Endothelial cell of umbilical vein (primary cell): Measurements from ENCODE around the gene STAB1. TPM values are rescaled to one million over a fixed set of nuclear protein-coding genes. Genes with fewer than 3 reads are reported as not detected.

ENCODE experiments used
- BruUV-seq: library from RNA; stranded (reverse); fragments of 400-500 nt; replicated peaks from 2 replicates; lab custom pipeline; 2021; lab: Mats Ljungman, UMichigan
- CTCF ChIA-PET: fragments of 300-600, 350-600 bp; sonication (Branson Sonifier 250); formaldehyde crosslinking; loops from one replicate; lab custom pipeline; 2021; ENCODE audit warnings: antibody characterized with exemption, inconsistent platforms; lab: Charles Lee
- POLR2A ChIA-PET: fragments of 300-600, 350-600 bp; sonication (Branson Sonifier 250); formaldehyde crosslinking; loops from one replicate; lab custom pipeline; 2021; ENCODE audit warnings: antibody characterized with exemption, inconsistent platforms; lab: Charles Lee
- DNase-seq: peaks from one replicate; pipeline ENCODE4 v3.0.0-alpha.2; 2011; ENCODE audit warnings: low read depth, low spot score
- FAIRE-seq: peaks from 2 replicates; lab custom pipeline; 2011; peaks lifted over from hg19 to GRCh38; lab: Jason Lieb, UNC
- H2AFZ ChIP-seq: 2 replicates; pipeline ENCODE4 v1.6.0; 2012; ENCODE audit warnings: low read depth, low read length, control low read depth, inconsistent platforms
- H3K27ac ChIP-seq: 2 replicates; pipeline ENCODE4 v1.5.1; 2011; ENCODE audit warnings: low read depth, mild to moderate bottlenecking, control low read depth, low read length, moderate library complexity; ENCODE audit not compliant: insufficient read depth
- H3K27me3 ChIP-seq, 2 experiments: 2 replicates each; pipeline versions ENCODE4 v1.6.0 to v1.6.1; 2011; ENCODE audit warnings: low read length in 2 of 2, mixed read lengths in 1 of 2; ENCODE audit not compliant: control insufficient read depth in 2 of 2, insufficient read depth in 2 of 2
- H3K36me3 ChIP-seq, 2 experiments: 2 replicates in 1 of 2; 3 replicates in 1 of 2; pipeline ENCODE4 v1.5.1; 2011; ENCODE audit warnings: low read length in 2 of 2, mild to moderate bottlenecking in 1 of 2, moderate library complexity in 1 of 2; ENCODE audit not compliant: control insufficient read depth in 2 of 2, insufficient read depth in 2 of 2; ENCODE audit errors: extremely low read depth in 1 of 2
- H3K4me1 ChIP-seq: 3 replicates; pipeline ENCODE4 v1.5.1; 2011; ENCODE audit warnings: mild to moderate bottlenecking, low read length; ENCODE audit not compliant: control insufficient read depth, insufficient read depth; ENCODE audit errors: extremely low read depth
- H3K4me2 ChIP-seq: 2 replicates; pipeline ENCODE4 v1.6.1; 2011; ENCODE audit warnings: low read length, control low read depth, mixed read lengths; ENCODE audit not compliant: insufficient read depth
- H3K4me3 ChIP-seq, 3 experiments: fragments of 200-600 bp in 1 of 3; sonication (generic), shearing (Covaris generic) in 1 of 3; replicated peaks in 1 of 3; 2 replicates each; pipeline ENCODE4 v1.5.1; 2011 to 2016; ENCODE audit warnings: control low read depth in 3 of 3, low read length in 3 of 3, mild to moderate bottlenecking in 2 of 3, inconsistent platforms in 1 of 3, low read depth in 1 of 3, moderate library complexity in 1 of 3; ENCODE audit not compliant: insufficient read depth in 1 of 3
- H3K79me2 ChIP-seq: 2 replicates; pipeline ENCODE4 v1.6.0; 2012; ENCODE audit warnings: low read length, inconsistent platforms; ENCODE audit not compliant: control insufficient read depth, insufficient read depth
- H3K9ac ChIP-seq: replicated peaks from 2 replicates; pipeline ENCODE3; 2011; ENCODE audit warnings: low read length, control low read depth; ENCODE audit not compliant: insufficient read depth; ENCODE audit errors: extremely low read depth
- H3K9me1 ChIP-seq: replicated peaks from 3 replicates; pipeline ENCODE4 v1.6.0; 2011; ENCODE audit warnings: mild to moderate bottlenecking, low read length; ENCODE audit not compliant: control insufficient read depth, insufficient read depth; ENCODE audit errors: extremely low read depth
- H3K9me3 ChIP-seq: replicated peaks from 2 replicates; pipeline ENCODE4 v1.5.1; 2012; ENCODE audit warnings: low read length, inconsistent platforms; ENCODE audit not compliant: control insufficient read depth, insufficient read depth
- H4K20me1 ChIP-seq: replicated peaks from 2 replicates; pipeline ENCODE3; 2011; ENCODE audit warnings: mild to moderate bottlenecking, low read length; ENCODE audit not compliant: control insufficient read depth, insufficient read depth; ENCODE audit errors: extremely low read depth
- EZH2 ChIP-seq: IDR thresholded peaks from 2 replicates; pipeline ENCODE4 v1.6.1; 2012; ENCODE audit warnings: borderline replicate concordance, low read depth, mild to moderate bottlenecking, moderate library complexity, low read length, inconsistent platforms; ENCODE audit not compliant: severe bottlenecking
- FOS ChIP-seq: IDR thresholded peaks from 2 replicates; pipeline ENCODE4 v1.6.1; 2011; ENCODE audit warnings: mild to moderate bottlenecking, low read length, moderate library complexity, borderline replicate concordance; ENCODE audit not compliant: insufficient read depth
- GATA2 ChIP-seq: IDR thresholded peaks from 2 replicates; pipeline ENCODE4 v1.7.0; 2011; ENCODE audit warnings: low read depth, mild to moderate bottlenecking, moderate library complexity, mixed read lengths, low read length; ENCODE audit not compliant: insufficient read length, insufficient read depth
- JUN ChIP-seq: IDR thresholded peaks from 2 replicates; pipeline ENCODE4 v1.6.1; 2011; ENCODE audit warnings: borderline replicate concordance, low read depth; ENCODE audit not compliant: insufficient read length, insufficient read depth
- MYC ChIP-seq: IDR thresholded peaks from one replicate; pipeline ENCODE4 v1.6.1; 2011; ENCODE audit warnings: mild to moderate bottlenecking, low read depth, low read length
- POLR2A ChIP-seq: IDR thresholded peaks from 2 replicates; pipeline ENCODE4 v1.6.1; 2012; ENCODE audit warnings: low read depth, mild to moderate bottlenecking, control low read depth, low read length
- POLR2AphosphoS5 ChIP-seq: IDR thresholded peaks from 2 replicates; pipeline ENCODE4 v1.6.1; 2012; ENCODE audit warnings: low read depth, mild to moderate bottlenecking, control low read depth, low read length, moderate library complexity; ENCODE audit not compliant: insufficient read depth
- dilution Hi-C: fragments of 300-500 bp; cut with MboI; formaldehyde crosslinking; loops from one replicate; pipeline ENCODE4 v1.15.0; 2019; ENCODE audit warnings: low sequenced_read_pairs; ENCODE audit not compliant: extremely low pct_ligation_motif_present
- intact Hi-C: fragments of 100-400 bp; cut with micrococcal nuclease; formaldehyde crosslinking; loops from one replicate; pipeline ENCODE4 v1.10.0; 2022
- polyA plus RNA-seq, 4 experiments: library from polyadenylated mRNA; depleted of rRNA in 3 of 4; stranded (reverse) in 3 of 4; unstranded in 1 of 4; fragments of >200 nt; gene quantifications; 2 replicates each; pipeline versions ENCODE4 v1.2.1 to v1.2.3, GENCODE V29; 2011 to 2012; ENCODE audit warnings: missing spikeins in 1 of 4
- total RNA-seq: library from RNA; stranded (reverse); gene quantifications from 2 replicates; pipeline ENCODE4 v1.2.3, GENCODE V29; 2021
- TF ChIP-seq, protein P1 (sequence below): IDR thresholded peaks from 2 replicates; pipeline ENCODE4 v1.6.1; 2011; ENCODE audit not compliant: insufficient read depth, insufficient read length

STAB1 gene
- total and polyA plus RNA-seq, 2 donors (not counting 3 experiments of a cell fraction or from before 2014, with no cell fraction given), result 369 TPM

GRCh38 chr3:52554026-52554755, 59.1 kb downstream of the STAB1 start:
- H3K36me3 ChIP-seq, result peaks cover 27% of the 10 kb centered on the region in 2 experiments

DNA sequence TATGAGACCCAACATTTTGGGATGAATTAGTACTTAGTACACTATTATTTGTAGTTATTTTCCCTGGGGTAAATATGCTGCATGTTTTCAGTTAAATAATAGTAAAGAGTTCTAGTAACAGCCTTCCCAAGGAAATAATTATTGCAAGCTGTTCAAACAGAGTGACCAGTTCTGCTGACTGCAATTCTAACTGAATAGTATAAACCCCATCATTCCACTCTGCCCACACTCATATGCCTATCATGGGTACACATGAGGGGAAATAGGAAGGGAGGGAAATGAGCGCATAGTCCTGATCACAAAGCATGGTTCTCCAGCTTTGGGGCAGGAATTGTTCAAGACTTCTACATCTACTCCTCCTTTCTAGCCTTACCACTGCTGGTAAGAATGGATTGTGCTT, 59.9 kb downstream of the STAB1 start:
- no TSS peak for BruUV-seq
- intact Hi-C loops (no loop called here), dilution Hi-C loops (no loop called here)
- Histone ChIP-seq H2AFZ (no peak overlapping the region), H3K36me3 (peaks cover 27 to 29% of the 10 kb centered on the region in 2 experiments), H3K9ac (no peak overlapping the region), H3K27me3 (no peaks in the 10 kb centered on the region), H3K27ac (no peak overlapping the region), H3K4me1 (no peaks in the 10 kb centered on the region), H4K20me1 (no peaks in the 10 kb centered on the region), H3K9me1 (no peaks in the 10 kb centered on the region), H3K9me3 (no peaks in the 10 kb centered on the region), H3K4me3 (no peak overlapping the region), H3K79me2 (peaks cover 2% of the 10 kb centered on the region), H3K4me2 (no peak overlapping the region)
- FAIRE-seq (peak; percentile 48), DNase-seq (no peak)
- POLR2A ChIA-PET, result no interaction called here
- TF ChIP-seq, protein P1, sequence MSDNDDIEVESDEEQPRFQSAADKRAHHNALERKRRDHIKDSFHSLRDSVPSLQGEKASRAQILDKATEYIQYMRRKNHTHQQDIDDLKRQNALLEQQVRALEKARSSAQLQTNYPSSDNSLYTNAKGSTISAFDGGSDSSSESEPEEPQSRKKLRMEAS, result no peak
- TF ChIP-seq FOS (no peak), GATA2 (no peak), MYC (no peak), JUN (no peak), POLR2AphosphoS5 (no peak), POLR2A (no peak)
- CTCF ChIA-PET, result no interaction called here

More at GRCh38 chr3:52554026-52554755, 59.1 kb downstream of the STAB1 start:
- POLR2A ChIA-PET, result no interaction called here
- Histone ChIP-seq H2AFZ (no peak overlapping the region), H3K9me1 (no peaks in the 10 kb centered on the region), H3K27me3 (no peaks in the 10 kb centered on the region), H3K9ac (no peak overlapping the region), H3K27ac (no peak overlapping the region), H3K4me2 (no peak overlapping the region), H3K9me3 (no peaks in the 10 kb centered on the region), H3K79me2 (peaks cover 2% of the 10 kb centered on the region), H3K4me1 (no peaks in the 10 kb centered on the region), H4K20me1 (no peaks in the 10 kb centered on the region), H3K4me3 (no peak overlapping the region)
- CTCF ChIA-PET, result no interaction called here
- no peak for FAIRE-seq
- BruUV-seq, result no TSS peak
- intact Hi-C loops (no loop called here), dilution Hi-C loops (no loop called here)
- TF ChIP-seq EZH2 (no peak), MYC (no peak), GATA2 (no peak), FOS (no peak)
- TF ChIP-seq, protein P1, result no peak
- no peak for DNase-seq
